H9 (cell line): ENCODE results near the gene PCDH9. TPM values are rescaled to one million over a fixed set of nuclear protein-coding genes. Genes with fewer than 3 reads are reported as not detected.

Experiments used
- DNase-seq: peaks from one replicate; pipeline ENCODE4 v3.0.0-alpha.2; 2017
- H2AFZ ChIP-seq: one replicate; pipeline ENCODE4 v1.6.1; 2013; ENCODE audit warnings: mild to moderate bottlenecking, low read length, control low read depth, moderate library complexity
- H2AK5ac ChIP-seq: 2 replicates; pipeline ENCODE4 v1.6.1; 2013; ENCODE audit warnings: low read length, control low read depth, mixed read lengths; ENCODE audit not compliant: insufficient read length
- H2BK120ac ChIP-seq: one replicate; pipeline ENCODE4 v1.6.1; 2013; ENCODE audit warnings: low read depth, mild to moderate bottlenecking, low read length, control low read depth, inconsistent platforms; ENCODE audit not compliant: poor library complexity, severe bottlenecking
- H2BK12ac ChIP-seq: 2 replicates; pipeline ENCODE4 v1.6.1; 2013; ENCODE audit warnings: low read length, control low read depth, mixed read lengths, low read depth; ENCODE audit not compliant: insufficient read length
- H2BK15ac ChIP-seq: 2 replicates; pipeline ENCODE4 v1.6.1; 2013; ENCODE audit warnings: low read depth, low read length, control low read depth
- H2BK20ac ChIP-seq: one replicate; pipeline ENCODE4 v1.6.1; 2013; ENCODE audit warnings: low read depth, mild to moderate bottlenecking, low read length, control low read depth, inconsistent platforms; ENCODE audit not compliant: poor library complexity, severe bottlenecking
- H2BK5ac ChIP-seq: 2 replicates; pipeline ENCODE4 v1.6.1; 2013; ENCODE audit warnings: low read length, control low read depth, mixed read lengths; ENCODE audit not compliant: insufficient read length
- H3K14ac ChIP-seq: 2 replicates; pipeline ENCODE4 v1.6.1; 2013; ENCODE audit warnings: low read length, control low read depth; ENCODE audit not compliant: insufficient read depth
- H3K18ac ChIP-seq: 2 replicates; pipeline ENCODE4 v1.6.1; 2013; ENCODE audit warnings: low read depth, mild to moderate bottlenecking, mixed read lengths, low read length, control low read depth; ENCODE audit not compliant: insufficient read length
- H3K23ac ChIP-seq: 2 replicates; pipeline ENCODE4 v1.6.1; 2013; ENCODE audit warnings: low read length, control low read depth, mixed read lengths, low read depth; ENCODE audit not compliant: insufficient read length
- H3K23me2 ChIP-seq: 2 replicates; pipeline ENCODE4 v1.6.1; 2013; ENCODE audit warnings: low read depth, mild to moderate bottlenecking, mixed read lengths, low read length, control low read depth; ENCODE audit not compliant: insufficient read length, poor library complexity, severe bottlenecking
- H3K27ac ChIP-seq: 2 replicates; pipeline ENCODE4 v1.5.1; 2013; ENCODE audit warnings: low read length, control low read depth, mixed read lengths, low read depth; ENCODE audit not compliant: insufficient read length
- H3K27me3 ChIP-seq: 2 replicates; pipeline ENCODE4 v1.6.1; 2013; ENCODE audit warnings: low read length, control low read depth, inconsistent platforms; ENCODE audit not compliant: insufficient read depth
- H3K4ac ChIP-seq: 2 replicates; pipeline ENCODE4 v1.6.1; 2013; ENCODE audit warnings: low read depth, mild to moderate bottlenecking, control low read depth, inconsistent platforms, low read length, moderate library complexity
- H3K4me1 ChIP-seq: 2 replicates; pipeline ENCODE4 v1.6.1; 2013; ENCODE audit warnings: low read length, control low read depth, inconsistent platforms; ENCODE audit not compliant: insufficient read depth
- H3K4me2 ChIP-seq: 2 replicates; pipeline ENCODE4 v1.6.1; 2013; ENCODE audit warnings: low read length, control low read depth, mixed read lengths; ENCODE audit not compliant: insufficient read length, insufficient read depth
- H3K56ac ChIP-seq: 2 replicates; pipeline ENCODE4 v1.6.1; 2013; ENCODE audit warnings: low read depth, mild to moderate bottlenecking, mixed read lengths, low read length, control low read depth; ENCODE audit not compliant: insufficient read length
- H3K79me1 ChIP-seq: 2 replicates; pipeline ENCODE4 v1.6.1; 2013; ENCODE audit warnings: low read depth, mild to moderate bottlenecking, moderate library complexity, low read length, control low read depth, inconsistent platforms; ENCODE audit not compliant: insufficient read depth, poor library complexity, severe bottlenecking
- H3K79me2 ChIP-seq: 2 replicates; pipeline ENCODE4 v1.6.1; 2013; ENCODE audit warnings: low read length, control low read depth, inconsistent platforms; ENCODE audit not compliant: insufficient read depth
- H3K9ac ChIP-seq: 2 replicates; pipeline ENCODE4 v1.6.1; 2013; ENCODE audit warnings: low read length, control low read depth, mixed read lengths; ENCODE audit not compliant: insufficient read length; ENCODE audit errors: extremely low read depth
- H3K9me3 ChIP-seq: one replicate; pipeline ENCODE4 v1.6.1; 2013; ENCODE audit warnings: low read depth, low read length, inconsistent platforms; ENCODE audit not compliant: control insufficient read depth
- H3T11ph ChIP-seq: one replicate; pipeline ENCODE4 v1.6.1; 2013; ENCODE audit warnings: mild to moderate bottlenecking, low read length, control low read depth, inconsistent platforms
- H4K20me1 ChIP-seq: one replicate; pipeline ENCODE4 v1.6.1; 2013; ENCODE audit not compliant: control insufficient read depth, insufficient read length, insufficient read depth
- H4K5ac ChIP-seq: 2 replicates; pipeline ENCODE4 v1.6.1; 2013; ENCODE audit warnings: low read depth, mild to moderate bottlenecking, mixed read lengths, low read length, control low read depth; ENCODE audit not compliant: insufficient read length
- H4K8ac ChIP-seq: replicated peaks from 2 replicates; pipeline ENCODE4 v1.6.1; 2013; ENCODE audit warnings: low read length, control low read depth, mixed read lengths, low read depth; ENCODE audit not compliant: insufficient read length
- H4K91ac ChIP-seq: 2 replicates; pipeline ENCODE4 v1.6.1; 2013; ENCODE audit warnings: low read depth, mild to moderate bottlenecking, moderate library complexity, mixed read lengths, low read length, control low read depth; ENCODE audit not compliant: insufficient read length
- H3K27ac Mint-ChIP-seq, 3 experiments: 2 replicates in 2 of 3; 3 replicates in 1 of 3; pipeline ENCODE4 v1.8.0; 2020 to 2021; ENCODE audit warnings: mixed read lengths in 3 of 3, mild to moderate bottlenecking in 1 of 3, moderate library complexity in 1 of 3
- H3K27me3 Mint-ChIP-seq: 2 replicates; pipeline ENCODE4 v1.8.0; 2021; ENCODE audit warnings: low read depth, mild to moderate bottlenecking, moderate library complexity, mixed read lengths
- H3K36me3 Mint-ChIP-seq, 3 experiments: 2 replicates in 2 of 3; 3 replicates in 1 of 3; pipeline ENCODE4 v1.8.0; 2020 to 2021; ENCODE audit warnings: low read depth in 3 of 3, mixed read lengths in 3 of 3; ENCODE audit not compliant: insufficient read depth in 1 of 3
- H3K4me1 Mint-ChIP-seq, 2 experiments: 2 replicates each; pipeline ENCODE4 v1.8.0; 2020; ENCODE audit warnings: mixed read lengths in 2 of 2
- H3K4me3 Mint-ChIP-seq, 2 experiments: 2 replicates in 1 of 2; 3 replicates in 1 of 2; pipeline ENCODE4 v1.8.0; 2020 to 2021; ENCODE audit warnings: mild to moderate bottlenecking in 2 of 2, mixed read lengths in 2 of 2, moderate library complexity in 1 of 2
- H3K9me3 Mint-ChIP-seq, 2 experiments: 2 replicates in 1 of 2; 3 replicates in 1 of 2; pipeline ENCODE4 v1.8.0; 2020; ENCODE audit warnings: mild to moderate bottlenecking in 2 of 2, mixed read lengths in 2 of 2, moderate library complexity in 1 of 2
- CTCF ChIP-seq: fragments of 200-600 bp; sonication (generic); conservative IDR thresholded peaks from 3 replicates; pipeline ENCODE4 v1.8.0; 2021; ENCODE audit warnings: antibody characterized with exemption, mild to moderate bottlenecking
- WGBS: extraction: QIAGEN DNeasy Blood & Tissue Kit; methylation state at CpG from one replicate; pipeline ENCODE4 v1.1.7; 2013; ENCODE audit warnings: missing lambda C conversion rate, low lambda C conversion rate, mixed read lengths; ENCODE audit not compliant: insufficient read length; ENCODE audit errors: extremely low coverage; 5-methylcytosine and 5-hydroxymethylcytosine counted together
- total RNA-seq: library from RNA; stranded (reverse); gene quantifications from 2 replicates; pipeline ENCODE4 v1.2.1, GENCODE V29; 2021

Gene PCDH9
- total RNA-seq, 1 experiment from 2014 or later, result 0.11 TPM

- no peaks in the 10 kb centered on the region for H3K36me3 Mint-ChIP-seq
- Histone ChIP-seq H3K14ac (no peak overlapping the region), H3K9ac (no peak overlapping the region), H3K79me1 (no peaks in the 10 kb centered on the region), H3K79me2 (no peaks in the 10 kb centered on the region), H3K23me2 (no peaks in the 10 kb centered on the region), H3K4ac (no peak overlapping the region), H2BK5ac (no peak overlapping the region), H3K27me3 (no peaks in the 10 kb centered on the region), H2BK120ac (no peak overlapping the region), H3K4me2 (no peak overlapping the region), H4K91ac (no peak overlapping the region), H3K27ac (no peak overlapping the region), H3K18ac (no peak overlapping the region), H4K20me1 (no peaks in the 10 kb centered on the region), H3K4me1 (no peaks in the 10 kb centered on the region), H4K8ac (no peak overlapping the region), H3K9me3 (no peaks in the 10 kb centered on the region), H3K56ac (no peak overlapping the region), H2BK15ac (no peak overlapping the region), H2AFZ (no peak overlapping the region), H3K23ac (no peak overlapping the region), H3T11ph (no peak overlapping the region), H2AK5ac (no peak overlapping the region), H2BK12ac (no peak overlapping the region), H2BK20ac (no peak overlapping the region), H4K5ac (no peak overlapping the region)
- H3K4me3 Mint-ChIP-seq, result no peak overlapping the region
- no CpG with 5 or more reads among the region's 3 CpGs for WGBS
- H3K9me3 Mint-ChIP-seq, result no peaks in the 10 kb centered on the region
- H3K27me3 Mint-ChIP-seq, result no peaks in the 10 kb centered on the region
- no peak for TF ChIP-seq CTCF
- no peak overlapping the region; a peak in 1 of 7 replicates for H3K27ac Mint-ChIP-seq
- DNase-seq, result no peak
- peaks cover 31 to 38% of the 10 kb centered on the region in 2 experiments for H3K4me1 Mint-ChIP-seq
Observed at GRCh38 chr13:66532146-66532545, 698.0 kb downstream of the PCDH9 start.
